ENCODE data around the gene BCAM.
A peak's percentile ranks its signal among the peaks of the same experiment; 100 is the strongest.

The BCAM gene

DNA sequence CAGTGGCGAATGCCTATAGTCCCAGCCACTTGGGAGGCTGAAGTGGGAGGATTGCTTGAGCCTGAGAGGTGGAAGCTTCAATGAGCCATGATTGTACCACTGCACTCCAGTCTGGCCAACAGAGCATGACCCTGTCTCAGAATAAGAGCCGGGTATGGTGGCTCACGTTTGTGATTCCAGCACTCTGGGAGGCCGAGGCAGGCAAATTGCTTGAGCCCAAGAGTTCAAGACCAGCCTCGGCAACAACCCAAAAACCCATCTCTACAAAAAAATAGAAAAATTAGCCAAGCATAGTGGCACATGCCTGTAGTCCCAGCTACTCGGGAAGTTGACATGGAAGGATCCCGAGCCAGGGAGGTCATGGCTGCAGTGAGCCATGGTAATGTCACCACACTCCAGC lies 31.9 kb downstream of the BCAM start:
- no peak overlapping the region for H3K27ac ChIP-seq
- TF ChIP-seq, protein P1, sequence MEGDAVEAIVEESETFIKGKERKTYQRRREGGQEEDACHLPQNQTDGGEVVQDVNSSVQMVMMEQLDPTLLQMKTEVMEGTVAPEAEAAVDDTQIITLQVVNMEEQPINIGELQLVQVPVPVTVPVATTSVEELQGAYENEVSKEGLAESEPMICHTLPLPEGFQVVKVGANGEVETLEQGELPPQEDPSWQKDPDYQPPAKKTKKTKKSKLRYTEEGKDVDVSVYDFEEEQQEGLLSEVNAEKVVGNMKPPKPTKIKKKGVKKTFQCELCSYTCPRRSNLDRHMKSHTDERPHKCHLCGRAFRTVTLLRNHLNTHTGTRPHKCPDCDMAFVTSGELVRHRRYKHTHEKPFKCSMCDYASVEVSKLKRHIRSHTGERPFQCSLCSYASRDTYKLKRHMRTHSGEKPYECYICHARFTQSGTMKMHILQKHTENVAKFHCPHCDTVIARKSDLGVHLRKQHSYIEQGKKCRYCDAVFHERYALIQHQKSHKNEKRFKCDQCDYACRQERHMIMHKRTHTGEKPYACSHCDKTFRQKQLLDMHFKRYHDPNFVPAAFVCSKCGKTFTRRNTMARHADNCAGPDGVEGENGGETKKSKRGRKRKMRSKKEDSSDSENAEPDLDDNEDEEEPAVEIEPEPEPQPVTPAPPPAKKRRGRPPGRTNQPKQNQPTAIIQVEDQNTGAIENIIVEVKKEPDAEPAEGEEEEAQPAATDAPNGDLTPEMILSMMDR (IDR thresholded peaks at IDR 0.05): no peak
- no peak for TF ChIP-seq ZFX (IDR thresholded peaks at IDR 0.05; ENCODE audit: borderline replicate concordance)

DNA sequence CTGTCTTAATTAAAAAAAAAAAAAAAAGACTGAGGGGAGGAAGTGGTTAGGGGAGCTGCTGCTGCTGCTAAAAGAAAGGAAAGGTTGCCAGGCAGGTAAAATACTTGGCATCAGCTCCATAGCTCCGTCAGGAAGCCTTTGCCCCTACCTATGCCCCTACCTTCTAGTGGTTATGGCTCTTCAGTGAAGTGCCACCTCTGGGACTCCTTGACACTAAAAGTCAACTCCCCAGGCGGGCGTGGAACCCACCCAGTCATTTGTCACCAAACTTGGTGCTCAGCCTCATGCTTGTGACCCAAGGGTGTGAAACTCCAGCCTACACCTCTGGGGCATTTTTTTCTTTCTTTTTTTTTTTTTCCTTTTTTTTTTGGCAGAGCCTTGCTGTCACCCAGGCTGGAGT lies 32.3 kb downstream of the BCAM start:
- TF ChIP-seq ZFX (IDR thresholded peaks at IDR 0.05; ENCODE audit: borderline replicate concordance): no peak
- TF ChIP-seq, protein P1 (IDR thresholded peaks at IDR 0.05): no peak

DNA sequence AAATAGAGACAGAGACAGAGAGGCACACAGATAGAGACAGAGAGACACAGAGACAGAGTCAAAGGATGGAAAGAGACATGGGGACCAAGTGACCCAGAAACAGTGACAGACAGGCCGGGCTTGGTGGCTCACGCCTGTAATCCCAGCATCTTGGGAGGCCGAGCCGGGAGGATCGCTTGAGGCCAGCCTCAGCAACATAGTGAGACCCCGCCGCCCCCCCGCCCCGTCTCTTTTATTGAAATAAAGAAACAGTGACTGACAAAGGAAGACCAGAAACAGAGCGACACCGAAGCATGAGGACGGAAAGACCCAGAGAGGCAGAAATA lies 36.3 kb downstream of the BCAM start:
- no peak for TF ChIP-seq ZFX (IDR thresholded peaks at IDR 0.05; ENCODE audit: borderline replicate concordance)
- TF ChIP-seq, protein P1 (IDR thresholded peaks at IDR 0.05): no peak

More for the DNA sequence above, 32.3 kb downstream of the BCAM start:
- H3K27ac ChIP-seq: no peak overlapping the region

DNA sequence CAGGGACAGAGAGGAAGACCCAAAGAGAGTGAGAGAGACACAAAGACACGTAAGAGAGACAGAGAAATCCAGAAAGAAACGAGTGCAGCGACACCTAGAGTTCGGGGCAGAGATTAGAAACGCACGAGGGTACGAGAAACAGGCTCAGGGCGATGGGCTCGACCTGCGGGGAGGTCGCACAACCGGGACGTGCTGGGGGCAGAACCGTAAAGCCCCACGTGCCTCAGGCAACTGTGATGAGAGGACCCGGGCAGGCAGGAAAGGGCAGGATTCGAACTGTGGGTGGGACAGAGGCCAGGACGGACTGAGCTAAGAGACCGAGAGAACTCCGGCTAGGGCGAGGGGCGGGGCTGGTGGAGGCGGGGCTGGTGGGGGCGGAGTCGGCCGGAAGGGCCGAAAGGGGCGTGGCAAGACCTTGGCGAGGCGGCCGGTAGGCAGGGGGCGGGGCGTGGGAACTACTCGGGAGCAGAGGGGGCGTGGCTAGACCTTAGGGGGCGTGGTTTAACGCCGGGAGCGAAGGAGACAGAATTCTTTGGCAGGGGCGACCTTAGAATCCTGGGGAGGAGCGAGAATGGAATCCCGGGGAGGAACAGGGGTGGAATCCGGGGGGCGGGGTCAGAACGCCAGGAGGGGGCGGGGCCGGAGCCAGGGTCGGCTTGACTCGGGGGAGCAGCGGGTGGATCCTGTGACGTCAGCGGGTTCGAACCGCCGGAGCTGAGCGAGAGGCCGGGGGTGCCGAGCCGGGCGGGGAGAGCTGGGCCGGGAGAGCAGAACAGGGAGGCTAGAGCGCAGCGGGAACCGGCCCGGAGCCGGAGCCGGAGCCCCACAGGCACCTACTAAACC lies 36.9 kb downstream of the BCAM start, which contains the start of gene NECTIN2:
Gene NECTIN2, plus strand, starts transcription at position 686 of the 843 bp plus-strand sequence. CDS start 229 bp downstream, outside the sequence.
- TF ChIP-seq, protein P1 (IDR thresholded peaks at IDR 0.05): peak; percentile 70
- no peak for TF ChIP-seq ZFX (IDR thresholded peaks at IDR 0.05; ENCODE audit: borderline replicate concordance)
- peak within 1 kb of the TSS; percentile 88 for H3K27ac ChIP-seq

More for the DNA sequence above, 36.3 kb downstream of the BCAM start:
- H3K27ac ChIP-seq: peak overlapping the region; percentile 88

DNA sequence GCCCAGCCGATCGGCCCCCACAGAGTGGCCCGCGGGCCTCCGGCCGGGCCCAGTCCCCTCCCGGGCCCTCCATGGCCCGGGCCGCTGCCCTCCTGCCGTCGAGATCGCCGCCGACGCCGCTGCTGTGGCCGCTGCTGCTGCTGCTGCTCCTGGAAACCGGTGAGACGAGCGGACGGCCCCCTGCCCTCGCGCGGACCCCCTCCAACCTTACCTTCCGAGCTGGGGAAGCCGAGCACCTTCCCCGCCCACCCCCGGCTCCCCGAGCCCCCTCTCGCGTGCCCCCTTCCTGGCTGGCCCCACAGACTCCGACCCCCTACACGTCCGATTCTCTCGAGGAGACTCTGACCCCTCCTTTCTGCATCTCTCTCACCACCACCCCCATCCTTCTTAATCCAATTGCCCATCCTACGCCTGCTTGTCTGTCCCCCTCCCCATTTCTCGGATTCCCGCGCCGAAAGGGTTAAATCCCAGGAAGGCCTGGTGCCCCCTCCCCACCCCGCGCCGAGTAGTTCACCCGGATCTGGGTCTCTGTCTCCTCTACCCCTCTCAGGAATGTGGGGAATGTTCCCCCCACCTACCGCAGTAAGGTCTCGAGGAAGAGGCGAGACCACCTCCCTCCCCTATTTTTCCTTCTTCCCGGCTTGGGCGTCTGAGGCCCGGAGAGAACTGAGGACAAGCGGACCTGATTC lies 37.7 kb downstream of the BCAM start:
- peak overlapping the region; percentile 88 for H3K27ac ChIP-seq
- no peak for TF ChIP-seq ZFX (IDR thresholded peaks at IDR 0.05; ENCODE audit: borderline replicate concordance)
- TF ChIP-seq, protein P1 (IDR thresholded peaks at IDR 0.05): no peak

DNA sequence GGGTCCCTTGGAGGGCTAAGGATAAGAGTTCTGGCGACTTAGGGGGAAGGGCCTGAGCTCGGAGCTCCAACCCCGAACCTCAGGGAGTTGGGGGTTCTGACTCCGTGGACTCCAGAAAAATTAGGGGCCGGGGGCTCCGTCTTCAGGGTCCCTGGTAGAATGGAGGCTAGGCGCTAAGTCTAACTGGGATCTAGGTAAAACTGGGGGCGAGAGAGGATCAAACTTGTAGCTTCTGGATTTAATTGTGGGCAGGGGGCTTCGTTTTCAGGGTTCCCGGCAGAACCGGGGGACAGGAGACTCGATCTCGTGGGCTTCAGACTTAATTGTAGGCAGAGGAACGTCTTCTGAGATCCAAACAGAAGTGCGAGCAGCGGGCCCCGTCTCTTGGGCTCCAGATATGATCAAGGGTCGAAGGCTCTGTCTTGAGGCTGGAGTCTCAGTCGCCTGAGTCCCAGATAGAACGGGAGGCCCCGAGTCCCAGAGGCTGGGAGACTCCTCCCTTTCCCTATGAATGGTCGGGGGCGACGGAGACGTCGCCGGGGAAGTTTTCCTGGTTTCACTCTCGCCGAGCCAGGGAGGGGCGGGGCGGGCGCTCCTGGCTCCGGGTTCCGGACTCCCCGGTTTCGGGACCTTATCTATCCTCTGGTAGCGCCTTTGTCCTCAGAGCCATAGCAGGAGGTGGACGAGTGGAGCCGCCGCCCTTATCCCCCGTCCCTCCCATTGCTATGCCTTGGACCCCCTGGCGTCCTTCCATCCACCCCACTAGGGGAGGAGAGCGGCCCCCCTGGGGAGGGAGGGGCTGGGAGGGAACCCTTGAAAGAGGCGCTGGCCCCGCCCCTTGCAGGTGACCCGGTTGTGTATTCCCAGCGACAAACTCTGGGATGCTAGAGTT lies 38.5 kb downstream of the BCAM start:
- no peak for TF ChIP-seq ZFX (IDR thresholded peaks at IDR 0.05; ENCODE audit: borderline replicate concordance)
- TF ChIP-seq, protein P1 (IDR thresholded peaks at IDR 0.05): no peak
- no peak overlapping the region for H3K27ac ChIP-seq
